Fibroblast of lung (primary cell): Measurements from ENCODE around the gene VAC14. TPM values are rescaled to one million over a fixed set of nuclear protein-coding genes. Genes with fewer than 3 reads are reported as not detected.
"Not testable (repeated sequence)": the region's sequence is repeated elsewhere in the genome, so short reads cannot be mapped to it uniquely, and the experiment has no call there.

Experiments
- DNase-seq, 2 donors: peaks; one replicate each; pipeline versions ENCODE4 v3.0.0 to v3.0.0-alpha.2; 2010; ENCODE audit warnings: low read depth in 2 of 2
- H2AFZ ChIP-seq: 2 replicates; pipeline ENCODE4 v1.5.1; 2012; ENCODE audit warnings: low read length, control low read depth, inconsistent platforms
- H3K27ac ChIP-seq: 2 replicates; pipeline ENCODE4 v1.5.1; 2011; ENCODE audit warnings: low read length, control low read depth; ENCODE audit not compliant: insufficient read depth
- H3K27me3 ChIP-seq: 2 replicates; pipeline ENCODE4 v1.5.1; 2011; ENCODE audit warnings: mild to moderate bottlenecking, low read length; ENCODE audit not compliant: control insufficient read depth, insufficient read depth
- H3K36me3 ChIP-seq: 2 replicates; pipeline ENCODE4 v1.5.1; 2011; ENCODE audit warnings: low read length; ENCODE audit not compliant: control insufficient read depth, insufficient read depth
- H3K4me1 ChIP-seq: 2 replicates; pipeline ENCODE4 v1.5.1; 2011; ENCODE audit warnings: low read length; ENCODE audit not compliant: control insufficient read depth, insufficient read depth; ENCODE audit errors: extremely low read depth
- H3K4me2 ChIP-seq: 2 replicates; pipeline ENCODE4 v1.5.1; 2011; ENCODE audit warnings: low read length, control low read depth; ENCODE audit not compliant: insufficient read depth; ENCODE audit errors: extremely low read depth
- H3K4me3 ChIP-seq, 4 experiments: fragments of 200-600 bp in 1 of 4; sonication (generic) in 1 of 4; replicated peaks in 1 of 4; 2 replicates each; pipeline ENCODE4 v1.5.1; 2011 to 2016; ENCODE audit warnings: low read length in 4 of 4, low read depth in 3 of 4, mild to moderate bottlenecking in 3 of 4, control low read depth in 2 of 4, inconsistent platforms in 1 of 4, mixed read lengths in 1 of 4; ENCODE audit not compliant: insufficient read depth in 1 of 4; ENCODE audit errors: control extremely low read depth in 1 of 4
- H3K79me2 ChIP-seq: 2 replicates; pipeline ENCODE4 v1.5.1; 2012; ENCODE audit warnings: mild to moderate bottlenecking, low read length, inconsistent platforms; ENCODE audit not compliant: control insufficient read depth, insufficient read depth
- H3K9ac ChIP-seq: 2 replicates; pipeline ENCODE4 v1.5.1; 2011; ENCODE audit warnings: mild to moderate bottlenecking, low read length, control low read depth; ENCODE audit not compliant: insufficient read depth
- H3K9me3 ChIP-seq: 2 replicates; pipeline ENCODE4 v1.5.1; 2012; ENCODE audit warnings: low read depth, low read length; ENCODE audit not compliant: control insufficient read depth, insufficient read depth
- H4K20me1 ChIP-seq: 2 replicates; pipeline ENCODE4 v1.5.1; 2011; ENCODE audit warnings: low read length; ENCODE audit not compliant: control insufficient read depth, insufficient read depth; ENCODE audit errors: extremely low read depth
- EZH2 ChIP-seq: IDR thresholded peaks from 2 replicates; pipeline ENCODE4 v1.5.1; 2012; ENCODE audit warnings: low read length, control low read depth, mild to moderate bottlenecking; ENCODE audit errors: missing control alignments
- polyA plus RNA-seq, 2 donors: library from polyadenylated mRNA; depleted of rRNA in 1 of 2; stranded (reverse) in 1 of 2; unstranded in 1 of 2; fragments of >200 nt; gene quantifications; 2 replicates each; pipeline ENCODE4 v1.2.1, GENCODE V29; 2011 to 2012; ENCODE audit warnings: missing spikeins in 1 of 2
- total RNA-seq: library from RNA; depleted of rRNA; stranded (reverse); fragments of >200 nt; gene quantifications from 2 replicates; pipeline ENCODE4 v1.2.1, GENCODE V29; 2014
- TF ChIP-seq, protein P1 (sequence below), 2 donors: IDR thresholded peaks in 1 of 2; conservative IDR thresholded peaks in 1 of 2; 1 replicate in 1 of 2; 2 replicates in 1 of 2; pipeline ENCODE4 v1.5.1; 2011 to 2012; ENCODE audit warnings: low read length in 2 of 2, control low read depth in 1 of 2, inconsistent platforms in 1 of 2, low read depth in 1 of 2, mild to moderate bottlenecking in 1 of 2

Gene VAC14
- total and polyA plus RNA-seq, 2 donors (not counting 1 experiment from before 2014, with no cell fraction given): 25.0 to 29.2 TPM

DNA sequence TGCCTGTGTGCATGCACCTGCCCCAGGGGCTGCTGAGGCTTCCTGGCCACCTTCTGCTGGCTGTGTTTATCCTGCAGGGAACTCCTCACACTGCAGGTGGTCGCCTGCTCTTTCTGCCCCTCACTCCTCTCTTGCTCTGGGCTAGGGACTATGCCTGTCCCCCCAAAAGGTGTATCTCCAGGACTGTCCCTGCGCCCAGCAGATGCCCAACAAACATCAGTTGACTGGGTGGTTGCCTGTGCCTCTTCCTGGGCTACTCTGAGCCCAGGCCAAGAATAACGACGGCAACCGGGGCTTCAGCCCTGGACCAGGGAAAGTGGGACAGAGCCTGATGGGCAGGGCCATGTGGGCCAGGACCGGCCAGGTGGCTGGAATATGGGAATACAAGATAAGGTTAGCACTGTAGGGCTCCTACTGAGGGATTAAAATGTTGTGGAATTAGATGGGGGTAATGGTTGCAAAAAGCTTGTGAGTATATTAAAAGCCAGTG is 55.4 kb downstream of the VAC14 start:
- no peak overlapping the region for H3K4me2 ChIP-seq
- H3K9ac ChIP-seq: peak overlapping the region; percentile 11

DNA sequence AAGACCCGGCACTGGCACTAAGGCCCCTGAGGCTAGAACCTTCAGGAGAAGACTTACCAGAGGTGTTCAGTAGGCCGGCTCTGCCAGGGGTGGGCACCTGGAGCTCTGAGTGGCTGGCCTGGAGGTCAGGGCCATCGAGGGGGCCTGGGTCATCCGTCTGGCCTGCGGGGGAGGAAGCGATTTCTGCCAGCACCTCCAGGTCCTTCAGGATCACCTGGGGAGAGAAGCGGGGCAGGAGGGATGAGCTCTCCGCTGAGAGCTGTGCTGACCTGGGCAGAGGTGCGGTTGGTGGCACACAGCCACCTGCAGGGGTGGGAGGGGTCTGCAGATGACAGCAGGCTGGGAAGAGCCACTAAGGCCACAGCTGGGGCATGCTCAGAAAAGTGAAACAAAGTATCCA is 56.6 kb downstream of the VAC14 start:
- Histone ChIP-seq H4K20me1 (no peaks in the 10 kb centered on the region), H3K4me1 (peaks cover 53% of the 10 kb centered on the region), H3K4me2 (no peak overlapping the region), H3K4me3 (no peak overlapping the region), H2AFZ (no peak overlapping the region), H3K36me3 (no peaks in the 10 kb centered on the region), H3K27me3 (no peaks in the 10 kb centered on the region), H3K79me2 (no peaks in the 10 kb centered on the region), H3K27ac (no peak overlapping the region), H3K9ac (no peak overlapping the region), H3K9me3 (no peaks in the 10 kb centered on the region)
- no peak for TF ChIP-seq EZH2
- TF ChIP-seq, protein P1, sequence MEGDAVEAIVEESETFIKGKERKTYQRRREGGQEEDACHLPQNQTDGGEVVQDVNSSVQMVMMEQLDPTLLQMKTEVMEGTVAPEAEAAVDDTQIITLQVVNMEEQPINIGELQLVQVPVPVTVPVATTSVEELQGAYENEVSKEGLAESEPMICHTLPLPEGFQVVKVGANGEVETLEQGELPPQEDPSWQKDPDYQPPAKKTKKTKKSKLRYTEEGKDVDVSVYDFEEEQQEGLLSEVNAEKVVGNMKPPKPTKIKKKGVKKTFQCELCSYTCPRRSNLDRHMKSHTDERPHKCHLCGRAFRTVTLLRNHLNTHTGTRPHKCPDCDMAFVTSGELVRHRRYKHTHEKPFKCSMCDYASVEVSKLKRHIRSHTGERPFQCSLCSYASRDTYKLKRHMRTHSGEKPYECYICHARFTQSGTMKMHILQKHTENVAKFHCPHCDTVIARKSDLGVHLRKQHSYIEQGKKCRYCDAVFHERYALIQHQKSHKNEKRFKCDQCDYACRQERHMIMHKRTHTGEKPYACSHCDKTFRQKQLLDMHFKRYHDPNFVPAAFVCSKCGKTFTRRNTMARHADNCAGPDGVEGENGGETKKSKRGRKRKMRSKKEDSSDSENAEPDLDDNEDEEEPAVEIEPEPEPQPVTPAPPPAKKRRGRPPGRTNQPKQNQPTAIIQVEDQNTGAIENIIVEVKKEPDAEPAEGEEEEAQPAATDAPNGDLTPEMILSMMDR (conservative IDR thresholded peaks at IDR 0.05 in 1 of 2, IDR thresholded peaks at IDR 0.05 in 1 of 2; ENCODE audit: low read depth in 1 of 2, low read length in 2 of 2): no peak
- DNase-seq: no peak

More for the DNA sequence above, 55.4 kb downstream of the VAC14 start:
- Histone ChIP-seq H3K9me3 (no peaks in the 10 kb centered on the region), H4K20me1 (no peaks in the 10 kb centered on the region), H3K4me3 (no peak overlapping the region), H3K4me1 (peaks cover 60% of the 10 kb centered on the region), H2AFZ (no peak overlapping the region), H3K36me3 (no peaks in the 10 kb centered on the region), H3K79me2 (no peaks in the 10 kb centered on the region), H3K27ac (peak overlapping the region; percentile 99), H3K27me3 (no peaks in the 10 kb centered on the region)
- DNase-seq: no peak
- TF ChIP-seq, protein P1 (conservative IDR thresholded peaks at IDR 0.05 in 1 of 2, IDR thresholded peaks at IDR 0.05 in 1 of 2; ENCODE audit: low read depth in 1 of 2, low read length in 2 of 2): no peak
- no peak for TF ChIP-seq EZH2

DNA sequence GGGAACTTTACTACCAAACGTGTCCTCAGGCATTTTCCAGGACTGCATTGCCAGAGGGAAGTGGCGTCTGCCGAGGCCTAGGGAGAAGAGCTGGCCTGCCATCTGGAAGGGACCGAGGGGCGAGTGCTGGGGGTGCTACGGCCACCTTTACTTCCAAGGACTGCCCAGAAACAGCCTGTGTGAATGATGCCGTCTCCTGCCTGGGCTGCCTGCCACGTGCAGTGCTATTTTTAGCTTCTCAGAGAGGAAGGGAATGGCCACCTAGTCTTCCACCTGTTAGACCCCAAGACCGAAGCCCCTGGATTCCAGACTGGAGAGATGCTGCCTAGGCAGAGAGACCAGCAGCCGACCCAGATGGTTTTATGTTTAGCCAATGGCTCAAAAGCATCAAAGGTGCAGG is 57.2 kb downstream of the VAC14 start:
- H3K9ac ChIP-seq: no peak overlapping the region
- DNase-seq: no peak
- no peaks in the 10 kb centered on the region for H4K20me1 ChIP-seq
- no peak overlapping the region for H2AFZ ChIP-seq
- no peaks in the 10 kb centered on the region for H3K27me3 ChIP-seq
- no peaks in the 10 kb centered on the region for H3K36me3 ChIP-seq
- no peaks in the 10 kb centered on the region for H3K79me2 ChIP-seq
- TF ChIP-seq, protein P1 (conservative IDR thresholded peaks at IDR 0.05 in 1 of 2, IDR thresholded peaks at IDR 0.05 in 1 of 2; ENCODE audit: low read depth in 1 of 2, low read length in 2 of 2): no peak
- no peak overlapping the region for H3K4me3 ChIP-seq
- H3K27ac ChIP-seq: no peak overlapping the region
- peaks cover 51% of the 10 kb centered on the region for H3K4me1 ChIP-seq
- H3K4me2 ChIP-seq: no peak overlapping the region
- H3K9me3 ChIP-seq: no peaks in the 10 kb centered on the region

DNA sequence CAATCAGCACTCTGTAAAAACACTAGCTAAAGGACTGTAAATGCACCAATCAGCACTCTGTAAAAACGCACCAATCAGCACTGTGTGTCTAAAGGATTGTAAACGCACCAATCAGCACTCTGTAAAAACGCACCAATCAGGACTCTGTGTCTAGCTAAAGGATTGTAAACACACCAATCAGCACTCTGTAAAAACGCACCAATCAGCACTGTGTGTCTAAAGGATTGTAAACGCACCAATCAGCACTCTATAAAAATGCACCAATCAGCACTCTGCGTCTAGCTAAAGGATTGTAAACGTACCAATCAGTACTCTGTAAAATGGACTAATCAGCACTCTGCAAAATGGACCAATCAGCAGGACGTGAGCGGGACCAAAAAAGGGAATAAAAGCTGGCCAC is 58.0 kb downstream of the VAC14 start:
- H3K27ac ChIP-seq: not testable (repeated sequence)
- H3K4me1 ChIP-seq: peaks cover 51% of the 10 kb centered on the region

More for the DNA sequence above, 58.0 kb downstream of the VAC14 start:
- not testable (repeated sequence) for DNase-seq, H3K27me3 ChIP-seq, H3K79me2 ChIP-seq, H4K20me1 ChIP-seq, H3K4me2 ChIP-seq, H3K4me3 ChIP-seq, H3K36me3 ChIP-seq, H2AFZ ChIP-seq, H3K9ac ChIP-seq, H3K9me3 ChIP-seq
